Measurements from ENCODE around the gene OXER1. TPM values are rescaled to one million over a fixed set of nuclear protein-coding genes. Genes with fewer than 3 reads are reported as not detected.

OXER1 gene
- total RNA-seq, 2 donors from 2014 or later: 4.7 to 6.9 TPM

DNA sequence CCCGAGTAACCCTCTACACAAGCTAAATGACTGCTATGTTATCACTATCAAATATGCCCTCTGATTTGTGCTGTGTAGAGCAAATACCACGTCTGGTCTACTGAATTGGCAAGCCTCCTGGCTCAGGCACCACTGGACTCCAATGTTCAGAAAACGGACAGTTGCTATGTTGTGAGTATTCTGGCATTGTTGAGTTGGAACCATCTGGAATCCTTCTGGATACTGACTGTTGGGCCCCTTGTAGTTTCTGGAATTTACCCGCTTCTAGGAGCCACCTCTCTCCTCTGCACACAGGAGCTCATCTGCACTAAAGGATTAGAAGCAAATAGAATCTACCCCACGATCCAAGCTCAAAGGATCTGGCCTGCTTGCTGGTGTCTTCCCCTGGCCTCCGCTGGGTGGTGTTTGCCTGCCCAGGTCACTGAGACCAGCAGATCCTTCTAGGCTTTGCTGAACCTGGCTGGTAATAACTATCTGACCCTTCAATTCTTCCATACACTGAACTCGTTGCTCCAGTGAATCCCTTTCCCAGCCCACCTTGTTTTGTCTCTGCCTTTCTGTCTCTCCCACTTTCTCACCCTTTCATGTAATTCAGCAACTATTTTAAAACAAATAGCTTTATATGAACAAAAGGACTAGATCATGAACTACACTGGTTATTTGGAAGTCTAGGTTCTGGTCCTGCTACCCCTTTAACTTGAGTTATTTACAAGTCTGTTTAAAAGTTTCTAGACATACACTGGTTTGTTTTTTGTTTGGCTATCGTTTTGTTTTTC, 30.5 kb upstream of the OXER1 start:
- H3K27ac ChIP-seq: peak overlapping the region; percentile 27 to 93 (median 91)
- peak in 2 of 3 donors; percentile 28 to 34 for TF ChIP-seq POLR2A (IDR thresholded peaks at IDR 0.05)
- TF ChIP-seq, protein P1, sequence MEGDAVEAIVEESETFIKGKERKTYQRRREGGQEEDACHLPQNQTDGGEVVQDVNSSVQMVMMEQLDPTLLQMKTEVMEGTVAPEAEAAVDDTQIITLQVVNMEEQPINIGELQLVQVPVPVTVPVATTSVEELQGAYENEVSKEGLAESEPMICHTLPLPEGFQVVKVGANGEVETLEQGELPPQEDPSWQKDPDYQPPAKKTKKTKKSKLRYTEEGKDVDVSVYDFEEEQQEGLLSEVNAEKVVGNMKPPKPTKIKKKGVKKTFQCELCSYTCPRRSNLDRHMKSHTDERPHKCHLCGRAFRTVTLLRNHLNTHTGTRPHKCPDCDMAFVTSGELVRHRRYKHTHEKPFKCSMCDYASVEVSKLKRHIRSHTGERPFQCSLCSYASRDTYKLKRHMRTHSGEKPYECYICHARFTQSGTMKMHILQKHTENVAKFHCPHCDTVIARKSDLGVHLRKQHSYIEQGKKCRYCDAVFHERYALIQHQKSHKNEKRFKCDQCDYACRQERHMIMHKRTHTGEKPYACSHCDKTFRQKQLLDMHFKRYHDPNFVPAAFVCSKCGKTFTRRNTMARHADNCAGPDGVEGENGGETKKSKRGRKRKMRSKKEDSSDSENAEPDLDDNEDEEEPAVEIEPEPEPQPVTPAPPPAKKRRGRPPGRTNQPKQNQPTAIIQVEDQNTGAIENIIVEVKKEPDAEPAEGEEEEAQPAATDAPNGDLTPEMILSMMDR (IDR thresholded peaks at IDR 0.05): peak; percentile 17 to 60 (median 51)
- DNase-seq (peak; percentile 62 to 79 (median 75)), ATAC-seq (peak; percentile 36)
- no peaks in the 10 kb centered on the region for H3K36me3 ChIP-seq (replicated peaks in 1 of 2; ENCODE audit: insufficient read depth in 1 of 2, low read depth in 2 of 2)
- no peaks in the 10 kb centered on the region for H3K27me3 ChIP-seq
- H3K4me3 ChIP-seq: no peak overlapping the region
- WGBS, 2 donors: 27 to 36% methylated on average over 8 of the region's 8 CpGs
- intact Hi-C loops (cut with DNase I): no loop called here
- H3K4me1 ChIP-seq: peaks cover 59% of the 10 kb centered on the region
- no peaks in the 10 kb centered on the region for H3K9me3 ChIP-seq

DNA sequence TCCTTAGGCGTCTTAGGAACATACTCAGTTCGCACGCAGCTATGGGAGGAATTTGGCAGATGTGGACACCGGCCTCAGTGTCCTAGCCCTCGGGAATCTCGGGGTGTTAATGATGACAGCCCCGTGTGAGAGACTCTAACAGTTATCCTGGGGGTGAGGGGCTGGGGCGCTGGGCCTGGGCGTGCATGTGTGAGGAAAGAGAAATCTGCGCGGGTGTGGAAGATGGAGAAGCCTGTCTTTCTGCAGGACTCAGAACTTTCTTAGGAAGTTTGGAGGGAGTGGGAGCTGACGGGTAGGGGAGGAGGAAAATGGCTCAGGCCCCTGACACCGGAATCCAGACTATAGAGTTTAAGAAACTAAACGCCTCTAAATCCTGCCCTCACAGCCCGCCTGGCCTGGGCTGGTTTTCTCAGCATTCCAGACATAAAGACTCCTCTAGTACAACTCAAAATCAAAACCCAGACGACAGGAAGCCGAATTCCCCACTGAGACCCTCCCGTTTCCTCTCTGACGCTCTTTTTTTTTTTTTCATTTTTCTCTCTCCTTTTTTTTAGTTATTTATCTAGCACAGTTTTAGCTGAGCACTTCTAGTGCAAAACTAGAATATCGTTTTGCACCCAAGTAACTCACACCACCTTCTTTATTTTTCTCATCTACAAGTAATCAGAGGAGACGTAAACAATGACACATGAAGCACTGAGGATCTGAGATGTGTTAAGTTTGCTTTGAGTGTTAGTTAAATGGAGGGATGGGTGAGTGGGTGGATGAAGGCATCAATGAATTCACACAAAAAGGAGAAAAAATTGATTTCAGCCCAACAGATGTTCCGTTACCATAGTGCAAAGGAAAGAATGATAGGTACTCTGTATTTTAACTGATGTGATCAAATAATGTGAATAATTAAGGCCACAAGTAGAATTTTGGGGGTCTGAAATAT, 29.7 kb upstream of the OXER1 start:
- WGBS, 2 donors: 21 to 25% methylated on average over 21 to 22 of the region's 22 CpGs
- H3K9me3 ChIP-seq: no peaks in the 10 kb centered on the region
- H3K4me1 ChIP-seq: peaks cover 59% of the 10 kb centered on the region
- H3K27ac ChIP-seq: peak overlapping the region; percentile 90 to 93 (median 91)
- H3K27me3 ChIP-seq: no peaks in the 10 kb centered on the region
- ATAC-seq (no peak), DNase-seq (peak in 1 of 4 donors; percentile 21)
- TF ChIP-seq, protein P1 (IDR thresholded peaks at IDR 0.05): no peak
- no peak for TF ChIP-seq POLR2A (IDR thresholded peaks at IDR 0.05)
- peak overlapping the region; percentile 35 to 54 for H3K4me3 ChIP-seq
- intact Hi-C loops (cut with DNase I): no loop called here
- no peaks in the 10 kb centered on the region for H3K36me3 ChIP-seq (replicated peaks in 1 of 2; ENCODE audit: insufficient read depth in 1 of 2, low read depth in 2 of 2)

DNA sequence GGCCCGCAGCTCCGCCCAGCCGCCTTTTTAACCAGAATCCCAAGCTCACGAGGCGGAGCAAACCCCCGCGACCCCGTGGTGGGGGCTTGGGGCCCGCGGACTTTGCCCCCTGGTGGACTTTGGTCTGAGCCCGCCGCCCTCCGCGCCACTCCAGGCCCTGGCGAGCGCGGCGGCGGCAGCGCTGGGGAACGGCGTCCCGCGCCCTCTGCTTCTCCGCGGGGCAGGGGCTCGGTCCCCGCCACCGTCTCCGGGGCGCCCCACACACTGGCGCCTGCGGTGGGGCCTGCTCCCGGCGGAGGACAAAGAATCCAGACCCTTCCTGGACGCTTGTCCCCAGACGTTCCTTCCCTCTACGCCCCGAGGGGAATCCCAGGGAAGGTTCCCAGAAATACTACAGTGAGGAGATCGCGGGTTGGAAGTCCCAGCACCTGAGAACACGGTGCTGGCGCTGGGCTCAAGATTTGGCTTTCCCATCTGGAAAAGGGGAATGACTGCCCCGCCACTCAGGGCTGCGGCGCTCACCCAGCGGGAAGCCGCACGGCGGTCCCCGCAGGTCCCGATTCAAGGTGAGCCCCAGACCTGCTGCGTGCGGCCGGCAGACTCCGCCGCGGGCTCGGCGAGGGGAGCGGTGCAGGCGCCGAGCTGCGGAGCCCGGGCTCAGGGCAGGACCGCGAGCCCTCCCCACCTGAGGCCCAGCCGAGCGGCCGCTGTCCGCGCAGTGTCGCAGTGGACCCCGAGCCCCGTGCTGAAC, 28.8 kb upstream of the OXER1 start, which contains the start of gene HAAO:
TSS of gene HAAO (minus strand) at position 1 of the 751 bp plus-strand sequence. CDS start 47 bp downstream, outside the sequence.
- DNase-seq: peak; percentile 86 to 90 (median 87)
- ATAC-seq: peak; percentile 82
- intact Hi-C loops (cut with DNase I): no loop called here
- Histone ChIP-seq H3K9me3 (no peaks in the 10 kb centered on the region), H3K27me3 (no peaks in the 10 kb centered on the region), H3K4me3 (peak within 1 kb of the TSS; percentile 35 to 54), H3K36me3 (replicated peaks in 1 of 2; ENCODE audit: insufficient read depth in 1 of 2, low read depth in 2 of 2) (no peaks in the 10 kb centered on the region), H3K4me1 (peaks cover 59% of the 10 kb centered on the region), H3K27ac (peak within 1 kb of the TSS; percentile 90 to 93 (median 91))
- peak; percentile 79 to 83 (median 80) for TF ChIP-seq POLR2A (IDR thresholded peaks at IDR 0.05)
- TF ChIP-seq, protein P1 (IDR thresholded peaks at IDR 0.05): peak in 3 of 7 experiments; percentile 5 to 30 (median 11)
- 0 to 1% methylated on average over 7 to 74 of the region's 75 CpGs for WGBS, 2 donors

DNA sequence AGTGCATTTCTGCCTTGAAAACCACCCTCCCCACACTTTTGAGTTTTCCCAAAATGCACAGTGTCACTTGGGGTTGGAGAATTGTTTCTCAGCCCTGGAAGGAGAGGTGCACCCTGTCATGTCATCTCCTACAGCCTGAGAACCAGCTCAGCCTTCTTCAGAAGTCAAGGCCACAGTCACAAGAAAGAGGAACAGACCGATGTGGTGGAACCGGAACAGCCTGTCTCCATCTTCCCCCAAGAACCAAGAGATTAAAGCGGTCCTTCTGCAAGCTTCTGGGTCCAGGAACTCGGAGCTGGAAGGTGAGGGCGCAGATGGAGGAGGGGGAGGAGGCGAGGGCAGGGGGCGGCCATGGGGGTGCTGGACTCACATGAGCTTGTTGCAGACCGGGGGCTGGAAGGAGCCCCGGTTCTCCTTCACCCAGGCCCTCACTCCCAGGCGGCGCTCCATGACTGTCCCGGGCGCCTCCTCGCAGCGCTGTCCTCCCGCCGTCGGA, 28.2 kb upstream of the OXER1 start:
- Histone ChIP-seq H3K36me3 (replicated peaks in 1 of 2; ENCODE audit: insufficient read depth in 1 of 2, low read depth in 2 of 2) (no peaks in the 10 kb centered on the region), H3K27me3 (no peaks in the 10 kb centered on the region), H3K9me3 (no peaks in the 10 kb centered on the region), H3K4me1 (peaks cover 64% of the 10 kb centered on the region), H3K27ac (peak overlapping the region; percentile 90 to 93 (median 91)), H3K4me3 (peak overlapping the region; percentile 35 to 54)
- DNase-seq: no peak
- 8 to 9% methylated on average over 4 to 16 of the region's 18 CpGs for WGBS, 2 donors
- TF ChIP-seq, protein P1 (IDR thresholded peaks at IDR 0.05): no peak
- no peak for TF ChIP-seq POLR2A (IDR thresholded peaks at IDR 0.05)
- intact Hi-C loops (cut with DNase I): no loop called here
- ATAC-seq: no peak
